Fibroblast of skin of abdomen (primary cell): ENCODE measurements around the gene NOXA1.

Source experiments
- DNase-seq: peaks from one replicate; pipeline ENCODE4 v3.0.0-alpha.2; 2013

The NOXA1 gene

DNA sequence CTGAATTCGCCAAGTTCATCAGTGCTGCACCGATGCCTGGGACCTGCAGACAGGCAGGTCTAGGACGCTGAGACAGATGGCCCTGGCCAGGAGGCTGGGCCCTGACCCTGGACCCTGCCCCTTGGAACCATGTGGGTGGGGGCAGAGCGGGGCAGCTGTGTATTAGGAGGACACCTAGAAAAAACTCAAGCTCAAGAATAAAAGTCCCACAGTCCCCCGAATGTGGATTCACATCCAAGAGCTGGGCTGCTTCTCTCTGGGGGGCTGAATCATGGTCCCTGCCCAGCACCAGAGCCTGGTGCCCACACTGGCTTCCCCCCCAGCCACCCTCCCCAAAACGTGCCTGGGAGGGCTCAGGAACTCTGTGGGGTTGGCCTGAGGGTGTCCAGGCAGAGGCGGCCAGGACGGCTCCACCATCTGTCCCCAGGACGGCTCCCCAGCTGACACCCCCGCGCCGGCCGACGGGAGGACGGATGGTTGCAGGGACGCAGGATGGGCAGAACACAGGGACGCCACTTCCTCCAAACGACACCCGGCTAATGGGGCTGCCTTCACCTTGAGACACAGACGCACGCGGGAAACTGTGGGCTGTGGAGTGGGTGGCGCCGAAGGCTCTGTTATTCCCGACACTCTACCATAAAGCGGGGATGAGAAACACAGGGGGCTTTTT, 35.2 kb upstream of the NOXA1 start:
- no peak for DNase-seq

DNA sequence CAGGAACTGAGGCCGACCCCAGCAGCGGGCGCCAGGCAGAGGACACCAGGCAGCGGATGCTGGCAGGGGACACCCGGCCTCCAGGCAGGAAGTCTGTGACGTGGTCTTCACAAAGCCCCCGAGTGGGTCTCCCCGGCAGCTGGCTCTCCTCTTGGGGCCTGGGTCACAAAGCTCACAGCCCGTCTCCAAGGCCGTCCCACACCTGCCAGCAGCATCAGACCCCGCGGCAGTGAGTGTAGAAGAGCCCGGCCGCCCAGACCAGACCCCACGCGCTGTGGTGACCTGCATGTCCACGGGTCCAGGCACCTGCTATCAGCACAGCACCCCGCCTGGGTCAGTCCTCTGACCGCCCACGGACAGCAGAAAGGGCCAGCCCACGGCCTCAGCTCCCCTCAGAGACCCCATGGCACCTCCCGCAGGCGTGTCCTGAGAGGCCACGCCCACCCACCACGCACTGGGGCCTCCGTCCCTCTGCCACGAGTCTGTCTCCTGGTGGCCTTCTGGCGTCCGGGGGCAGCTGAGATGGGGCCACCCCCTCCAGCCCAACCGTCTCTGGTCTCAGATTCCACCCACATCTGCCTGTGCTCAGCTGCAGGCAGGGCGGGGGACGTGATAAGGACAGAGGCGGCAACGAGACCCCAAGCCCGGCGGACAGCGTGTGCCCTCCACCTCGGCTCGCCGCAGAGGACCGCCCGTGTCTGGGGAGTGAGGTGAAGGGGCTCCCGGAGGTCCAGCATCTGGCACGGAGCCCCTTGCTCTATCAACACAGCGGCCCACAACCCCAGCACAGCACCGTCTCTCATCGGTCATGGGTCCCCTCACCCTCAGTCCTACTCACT, 34.4 kb upstream of the NOXA1 start:
- no peak for DNase-seq

DNA sequence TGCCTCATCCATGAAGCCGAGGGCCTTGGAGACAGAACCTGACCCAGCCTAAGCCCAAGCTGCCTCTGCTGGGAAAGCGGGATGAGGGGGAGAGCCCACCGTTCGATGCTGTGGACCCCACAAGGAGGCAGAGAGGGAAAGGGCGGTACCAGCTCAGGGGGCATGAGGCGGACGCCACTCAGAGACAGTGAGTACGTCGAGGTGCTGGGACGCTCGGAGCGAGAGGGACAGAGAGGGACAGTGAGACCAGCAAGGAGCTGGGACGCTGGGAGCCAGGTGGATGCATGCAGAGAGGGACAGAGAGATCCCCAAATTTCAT, 33.8 kb upstream of the NOXA1 start:
- DNase-seq: no peak

- no peak for DNase-seq
Observed at GRCh38 chr9:137390553-137391410, 32.4 kb upstream of the NOXA1 start.

GRCh38 chr9:137391411-137391754, 31.8 kb upstream of the NOXA1 start:
- no peak for DNase-seq

- DNase-seq: no peak
Observed at GRCh38 chr9:137392232-137393007, 30.8 kb upstream of the NOXA1 start.

- no peak for DNase-seq
Observed at GRCh38 chr9:137393176-137394150, 29.7 kb upstream of the NOXA1 start.

- no peak for DNase-seq
Observed at GRCh38 chr9:137394866-137395665, 28.1 kb upstream of the NOXA1 start.

- DNase-seq: no peak
Observed at GRCh38 chr9:137395666-137396010, 27.6 kb upstream of the NOXA1 start.

GRCh38 chr9:137396227-137396626, 27.0 kb upstream of the NOXA1 start:
- peak; percentile 44 for DNase-seq

GRCh38 chr9:137396634-137397367, 26.4 kb upstream of the NOXA1 start:
- no peak for DNase-seq

- DNase-seq: no peak
Observed at GRCh38 chr9:137397675-137398423, 25.3 kb upstream of the NOXA1 start.

DNA sequence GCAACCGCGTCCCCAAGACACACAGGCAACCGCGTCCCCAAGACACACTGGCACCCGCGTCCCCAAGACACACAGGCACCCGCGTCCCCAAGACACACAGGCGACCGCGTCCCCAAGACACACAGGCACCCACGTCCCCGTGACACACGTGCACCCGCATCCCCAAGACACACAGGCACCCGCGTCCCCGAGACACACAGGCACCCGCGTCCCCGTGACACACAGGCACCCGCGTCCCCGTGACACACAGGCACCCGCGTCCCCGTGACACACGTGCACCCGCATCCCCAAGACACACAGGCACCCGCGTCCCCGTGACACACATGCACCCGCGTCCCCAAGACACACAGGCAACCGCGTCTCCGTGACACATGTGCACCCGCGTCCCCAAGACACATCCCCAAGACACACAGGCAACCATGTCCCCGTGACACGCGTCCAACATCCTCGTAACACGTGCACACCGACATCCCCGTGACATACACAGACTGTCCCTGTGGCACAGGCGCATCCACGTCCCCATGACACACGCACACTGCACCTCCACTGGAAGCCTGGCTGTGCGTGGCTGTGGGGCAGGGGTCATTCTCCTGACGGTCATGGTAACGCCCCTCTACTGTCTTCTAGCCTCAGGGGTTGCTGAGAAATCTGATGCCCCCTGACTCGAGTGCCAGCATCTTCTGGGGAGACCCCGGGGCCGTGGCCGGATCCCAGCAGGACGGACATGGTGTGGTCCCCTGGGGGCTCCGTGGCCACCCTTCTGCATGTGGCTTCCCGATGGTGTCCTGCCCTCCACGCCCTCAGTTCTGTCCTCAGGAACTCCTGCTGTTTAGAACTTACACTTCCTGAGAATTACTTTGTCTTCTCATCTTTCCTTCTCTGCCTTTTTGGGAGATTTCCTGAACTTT, 24.4 kb upstream of the NOXA1 start:
- no peak for DNase-seq

DNA sequence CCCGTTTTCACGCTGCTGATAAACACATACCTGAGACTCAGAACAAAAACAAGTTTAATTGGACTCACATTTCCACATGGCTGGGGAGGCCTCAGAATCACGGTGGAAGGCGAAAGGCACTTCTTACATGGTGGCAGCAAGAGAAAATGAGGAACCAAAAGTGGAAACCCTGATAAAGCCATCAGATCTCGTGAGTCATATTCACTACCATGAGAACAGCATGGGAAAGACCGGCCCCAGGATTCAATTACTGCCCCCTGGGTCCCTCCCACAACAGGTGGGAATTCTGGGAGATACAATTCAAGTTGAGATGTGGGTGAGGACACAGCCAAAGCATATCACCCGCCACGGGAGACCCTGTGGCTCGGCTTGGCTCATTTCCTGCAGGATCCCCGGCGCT, 20.4 kb upstream of the NOXA1 start:
- DNase-seq: no peak

- no peak for DNase-seq
Observed at GRCh38 chr9:137403269-137403668, 19.9 kb upstream of the NOXA1 start.

DNA sequence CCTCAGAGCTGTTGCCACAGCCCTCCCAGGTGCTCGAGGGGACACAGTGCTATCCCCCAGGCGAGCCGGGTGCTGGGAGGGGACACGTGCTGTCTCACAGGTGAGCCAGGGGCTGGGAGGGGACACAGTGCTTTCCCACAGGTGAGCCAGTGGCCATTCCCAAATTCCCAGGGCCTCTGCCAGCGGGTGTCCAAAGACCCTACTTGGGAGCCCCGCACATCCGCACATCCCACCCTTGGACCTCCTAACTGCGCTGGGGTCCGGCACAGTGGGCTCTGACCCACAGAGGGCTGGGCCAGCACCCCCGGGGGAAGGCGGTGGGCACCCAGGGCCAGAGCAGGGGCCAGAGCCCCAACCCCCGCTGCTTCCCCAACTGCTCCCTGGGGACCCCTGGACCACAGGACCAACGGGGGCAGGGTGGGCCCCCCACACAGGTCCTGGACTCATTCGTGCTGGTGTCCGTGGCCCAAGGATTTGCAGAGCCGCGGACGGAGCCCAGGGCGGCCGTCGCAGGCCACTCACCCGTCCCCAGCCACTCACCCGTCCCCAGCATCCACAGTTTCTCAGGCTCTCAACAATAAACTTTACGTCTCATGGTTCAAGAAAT, 18.1 kb upstream of the NOXA1 start:
- DNase-seq: no peak

DNA sequence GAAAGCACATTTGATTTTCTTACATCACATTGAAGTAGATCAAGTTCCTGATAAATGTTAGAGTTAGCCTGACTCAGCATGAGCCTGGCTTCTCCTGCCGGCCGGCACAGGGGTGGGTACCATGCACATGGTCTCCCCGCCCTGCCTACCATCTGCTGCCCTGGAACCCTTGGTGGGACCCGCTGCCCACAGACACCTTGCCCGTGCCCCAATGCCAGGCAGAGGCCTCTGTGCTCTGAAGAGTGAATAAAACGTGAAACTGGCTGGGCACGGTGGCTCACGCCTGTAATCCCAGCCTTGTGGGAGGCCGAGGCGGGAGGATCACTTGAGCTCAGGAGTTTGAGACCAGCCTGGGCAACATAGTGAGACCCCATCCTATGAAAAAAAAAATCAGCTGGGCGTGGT, 17.5 kb upstream of the NOXA1 start:
- no peak for DNase-seq
